Suppressor macrophage (primary cell): ENCODE measurements around the gene CERS5.
A peak's percentile ranks its signal among the peaks of the same experiment; 100 is the strongest.

Source experiments
- DNase-seq, 4 experiments: peaks; one replicate each; pipeline ENCODE4 v3.0.0-alpha.2; 2020 to 2022
- total RNA-seq, 17 experiments: gene quantifications; one replicate each; lab custom pipeline; 2026; ENCODE audit warnings: mixed read lengths in 6 of 17, inconsistent platforms in 3 of 17; lab: John Stamatoyannopoulos, UW

The CERS5 gene
- 26.0 to 55.2 (median 42.2) reads per million in 17 experiments for total RNA-seq

GRCh38 chr12:50167049-50167828, at the start of gene CERS5:
TSS of gene CERS5 (minus strand) at chr12:50167369. CDS start at chr12:50167297, 72 bp downstream.
- peak; percentile 99 for DNase-seq

DNA sequence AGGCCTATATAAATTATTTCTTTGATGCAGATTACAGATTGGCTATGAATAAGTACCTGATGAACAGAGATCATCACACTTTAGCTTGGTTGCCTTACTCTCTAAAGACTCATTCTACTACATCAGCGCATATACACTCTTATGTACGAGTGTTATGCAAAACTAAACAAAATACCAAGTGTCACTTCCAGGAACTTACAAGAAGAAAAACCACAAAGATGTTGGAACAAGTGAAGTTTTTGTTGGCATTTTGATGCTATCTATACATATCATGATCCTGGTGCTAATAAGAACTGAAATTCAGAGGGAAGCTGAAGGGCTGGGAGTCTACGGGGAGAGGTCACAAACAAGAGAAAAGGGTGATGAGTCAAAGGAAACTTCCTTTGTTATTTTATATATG, 47.9 kb upstream of the CERS5 start:
- DNase-seq = no peak

DNA sequence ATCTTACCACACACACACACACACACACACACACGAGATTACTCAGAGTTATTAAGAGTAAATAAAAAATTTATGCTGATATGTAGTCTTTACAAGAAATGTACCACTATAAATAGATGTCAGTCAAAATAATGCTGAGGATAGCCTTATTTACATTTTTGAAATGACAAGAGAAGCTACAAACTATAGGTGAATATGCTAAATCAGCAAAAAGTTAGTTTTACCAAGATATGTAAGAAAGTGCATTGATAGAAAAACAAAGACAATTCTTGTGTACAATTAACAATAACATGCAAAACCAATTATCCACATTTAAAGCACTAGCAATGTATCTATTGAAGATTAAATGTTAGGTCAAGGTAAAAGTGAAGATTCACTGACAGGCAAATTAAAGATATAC, 46.8 kb upstream of the CERS5 start:
- no peak for DNase-seq

DNA sequence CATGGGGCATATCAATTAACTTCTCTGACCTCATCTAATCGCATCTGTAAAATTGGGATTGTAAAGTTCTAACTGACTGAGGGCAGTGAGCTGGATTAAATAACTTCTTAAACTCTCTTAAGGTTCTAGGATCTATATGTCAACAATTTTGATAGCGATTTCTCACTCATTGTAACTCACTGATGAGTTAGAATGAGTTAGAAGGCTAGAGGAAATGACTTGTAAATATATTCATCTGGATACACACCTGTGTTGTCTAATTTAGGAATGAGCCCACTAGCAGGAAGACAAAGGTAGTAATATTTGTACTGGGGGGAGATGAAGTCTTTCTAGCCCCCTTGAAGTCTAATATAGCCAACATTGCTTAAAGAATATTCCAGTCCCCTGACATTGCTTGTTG, 46.3 kb upstream of the CERS5 start:
- DNase-seq = no peak

DNA sequence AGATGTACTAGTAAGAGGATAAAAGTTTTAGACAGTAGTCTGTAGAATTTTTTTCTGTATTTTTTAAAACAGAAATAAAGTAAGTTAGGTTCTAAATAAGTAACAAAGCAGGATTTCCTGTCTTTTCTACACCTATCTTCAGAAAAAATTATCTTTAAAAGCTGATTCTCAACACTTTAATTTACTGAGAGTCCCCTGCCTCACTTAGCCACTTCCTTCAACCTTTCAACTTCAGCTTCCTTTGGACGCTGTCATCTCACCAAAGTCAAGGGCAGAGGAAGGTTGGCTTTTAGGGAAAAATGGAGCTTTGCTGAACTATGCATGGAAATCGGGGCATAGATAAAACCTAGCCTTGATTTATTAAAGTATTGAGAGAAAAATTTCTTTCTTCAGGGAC, 44.9 kb upstream of the CERS5 start:
- no peak for DNase-seq

DNA sequence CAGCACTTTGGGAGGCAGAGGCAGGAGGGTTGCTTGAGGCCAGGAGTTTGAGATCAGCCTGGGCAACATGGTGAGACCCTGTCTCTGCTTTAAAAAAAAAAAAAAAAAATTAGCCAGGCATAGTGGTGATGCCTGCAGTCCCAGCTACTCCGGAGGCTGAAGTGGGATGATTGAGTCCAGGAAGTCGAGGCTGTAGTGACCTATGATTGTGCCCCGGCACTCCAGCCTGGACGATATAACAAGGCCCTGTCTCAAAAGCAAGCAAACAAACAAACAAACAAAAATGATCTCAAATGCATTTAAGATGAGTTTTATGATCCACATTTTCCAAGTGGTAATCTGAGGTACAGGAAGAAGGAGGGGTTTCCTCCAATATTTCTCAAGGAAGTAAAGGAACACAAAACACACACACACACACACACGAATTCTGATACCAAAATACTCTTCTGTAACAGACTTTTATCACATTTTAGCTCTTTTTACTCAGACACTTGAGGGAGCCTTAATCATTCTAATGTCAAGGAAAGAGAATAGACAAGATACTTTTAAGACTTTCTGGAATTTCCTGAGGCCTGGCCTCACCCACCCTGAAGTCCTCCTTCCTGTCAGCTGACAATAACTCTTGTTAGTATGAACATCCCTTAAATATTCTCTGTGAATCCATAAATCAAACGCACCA, 44.4 kb upstream of the CERS5 start:
- peak in 1 of 4 experiments; percentile 10 for DNase-seq

GRCh38 chr12:50207424-50207823, 40.3 kb upstream of the CERS5 start:
- DNase-seq = no peak

DNA sequence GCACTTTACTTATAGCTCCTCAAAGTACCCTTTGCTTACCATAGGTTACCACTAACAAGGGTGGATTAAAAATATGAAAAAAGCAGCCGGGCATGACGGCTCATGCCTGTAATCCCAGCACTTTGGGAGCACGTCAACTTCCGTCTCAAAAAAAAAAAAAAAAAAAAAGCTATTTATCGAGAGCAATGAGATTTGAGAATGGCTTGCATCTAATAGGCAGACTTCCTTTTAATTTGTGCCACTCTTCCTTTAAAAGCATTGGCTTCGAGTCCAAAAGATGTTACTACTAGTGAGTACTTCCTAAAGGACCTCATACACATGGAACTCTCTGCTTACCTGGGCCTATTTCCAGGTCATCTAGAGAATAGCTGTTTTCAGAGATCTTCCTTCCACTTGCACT, 38.5 kb upstream of the CERS5 start:
- DNase-seq = no peak

DNA sequence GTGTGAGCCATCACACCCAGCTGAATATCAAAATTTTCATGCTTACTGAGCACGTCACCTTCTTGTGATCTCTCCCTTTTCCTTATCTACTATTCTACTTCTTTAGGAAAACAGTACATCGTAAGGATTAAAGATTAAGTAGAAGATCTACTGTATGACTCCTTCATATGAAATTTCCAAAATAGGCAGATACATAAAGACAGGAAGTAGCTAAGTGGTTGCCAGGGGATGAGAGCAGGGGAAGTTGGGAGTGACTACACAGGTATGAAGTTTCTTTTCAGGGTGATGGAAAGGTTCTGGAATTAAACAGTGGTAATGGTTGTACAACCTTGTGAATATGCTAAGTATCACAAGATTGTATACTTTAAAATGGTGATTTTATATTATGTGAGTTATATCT, 36.5 kb upstream of the CERS5 start:
- DNase-seq = no peak

- no peak for DNase-seq
These were observed 34.9 kb upstream of the CERS5 start for GRCh38 chr12:50201987-50202521.

DNA sequence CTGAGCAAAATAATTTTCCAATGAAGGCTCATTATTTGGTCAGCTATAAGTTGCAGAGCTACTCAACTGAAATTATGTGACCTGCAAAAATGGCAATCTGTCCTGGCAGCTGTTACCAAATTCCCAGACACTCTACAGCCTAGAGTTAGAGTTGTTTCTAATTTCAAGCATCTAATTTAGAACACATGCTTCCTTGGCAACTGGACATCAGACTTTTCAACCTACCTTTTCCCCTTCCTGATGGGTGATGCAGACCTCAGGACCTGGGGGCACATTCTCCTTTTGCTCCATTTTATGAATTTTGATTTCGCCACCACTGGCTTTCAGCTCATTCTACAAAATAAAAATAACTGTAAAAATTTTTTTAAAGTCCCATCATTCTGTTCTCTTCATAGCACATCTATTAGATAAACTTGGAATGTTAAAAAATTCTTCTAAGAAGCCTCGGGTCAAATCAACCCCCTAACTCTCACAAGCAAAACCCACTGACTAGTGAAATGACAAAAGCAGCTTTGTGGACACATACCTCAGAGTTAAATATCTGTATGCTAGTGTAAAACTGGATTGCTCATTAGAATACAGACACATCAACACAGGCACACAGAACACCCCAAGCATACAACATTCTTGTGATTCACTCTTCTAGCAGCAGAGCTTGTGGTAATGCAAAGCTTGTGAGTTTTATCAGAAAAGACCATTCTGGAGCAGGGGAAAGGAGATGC, 33.5 kb upstream of the CERS5 start:
- no peak for DNase-seq

GRCh38 chr12:50198829-50199228, 31.7 kb upstream of the CERS5 start:
- no peak for DNase-seq

- no peak for DNase-seq
These were observed 30.1 kb upstream of the CERS5 start for GRCh38 chr12:50197297-50197727.

- DNase-seq = no peak
These were observed 29.4 kb upstream of the CERS5 start for GRCh38 chr12:50196537-50196936.

GRCh38 chr12:50195832-50196231, 28.7 kb upstream of the CERS5 start:
- no peak for DNase-seq

- no peak for DNase-seq
These were observed 25.7 kb upstream of the CERS5 start for GRCh38 chr12:50192908-50193307.

GRCh38 chr12:50192236-50192635, 25.1 kb upstream of the CERS5 start:
- DNase-seq = no peak

GRCh38 chr12:50190859-50191258, 23.7 kb upstream of the CERS5 start:
- no peak for DNase-seq

GRCh38 chr12:50188875-50189575, 21.9 kb upstream of the CERS5 start:
- DNase-seq = no peak

DNA sequence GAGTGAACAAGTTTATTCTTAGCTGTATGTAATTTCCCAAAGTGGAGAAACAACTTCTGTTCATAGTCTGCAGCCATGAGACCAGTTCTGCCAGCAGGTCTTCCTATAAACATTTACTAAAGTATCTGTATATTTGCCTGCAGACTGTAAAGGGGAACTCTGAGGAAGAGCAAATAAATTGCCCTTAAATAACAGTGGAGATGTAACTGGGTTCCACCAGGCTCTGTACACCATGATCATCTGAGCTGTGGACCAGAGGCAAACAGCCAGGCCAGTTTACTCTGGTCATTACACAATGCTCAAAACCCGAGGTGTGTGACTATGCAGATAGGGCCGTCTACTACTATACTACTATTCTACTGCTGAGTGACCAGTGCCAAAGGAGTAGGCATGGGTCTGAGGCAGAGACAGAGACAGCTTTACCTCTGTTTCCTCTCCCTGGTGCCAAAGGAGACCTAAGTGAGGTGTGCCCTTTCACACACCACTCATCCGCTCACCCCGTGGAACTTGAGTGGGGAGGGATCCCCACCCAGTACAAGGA, 21.1 kb upstream of the CERS5 start:
- DNase-seq = no peak

DNA sequence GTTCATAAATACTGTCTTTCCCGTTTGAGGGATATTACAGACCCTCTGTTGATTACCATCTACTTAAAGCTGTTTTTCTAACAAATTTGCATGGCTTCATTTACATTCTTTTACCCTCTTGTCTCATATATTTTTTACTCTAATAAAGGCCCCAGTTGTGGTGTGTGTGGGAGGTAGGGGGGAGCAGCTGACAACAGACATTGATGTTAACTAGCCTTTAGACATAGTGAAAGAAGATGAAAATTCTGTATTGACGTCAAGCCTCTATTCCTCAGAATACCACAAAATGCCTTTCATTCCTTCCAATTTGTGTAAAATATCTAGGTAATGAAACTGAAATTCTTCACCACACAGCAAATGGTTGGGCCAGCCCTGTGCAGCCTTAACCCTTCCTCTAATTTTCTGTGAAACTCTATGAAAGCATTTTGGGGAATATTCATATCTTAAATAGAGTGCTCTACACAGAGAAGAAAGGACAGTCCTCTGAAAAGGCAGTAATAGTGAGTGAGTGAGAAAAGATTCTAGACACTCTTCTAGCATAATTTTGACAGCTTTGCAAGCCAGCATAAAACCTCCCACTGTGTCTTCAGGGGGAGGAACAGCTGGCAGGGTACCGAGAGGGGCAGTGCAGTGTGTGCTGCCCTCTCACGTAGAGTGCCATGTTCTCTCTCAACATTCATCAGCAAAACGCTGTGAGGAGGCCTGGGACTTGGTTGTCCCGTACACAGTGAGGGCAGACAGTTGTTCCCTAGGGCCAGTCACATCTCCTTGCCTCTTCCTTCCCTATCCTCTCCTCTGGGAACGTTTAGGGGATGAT, 20.1 kb upstream of the CERS5 start:
- DNase-seq = no peak
